Urinary bladder (tissue), 4 donors: ENCODE data around the gene KDM3A. TPM values are rescaled to one million over a fixed set of nuclear protein-coding genes. Genes with fewer than 3 reads are reported as not detected.
"Not testable (repeated sequence)": the region's sequence is repeated elsewhere in the genome, so short reads cannot be mapped to it uniquely, and the experiment has no call there.

Source experiments
- DNase-seq: peaks from one replicate; pipeline ENCODE4 v3.0.0-alpha.2; 2015; ENCODE audit errors: extremely low spot score
- H3K27ac ChIP-seq: one replicate; pipeline ENCODE4 v1.5.1; 2013; ENCODE audit warnings: low read depth, mild to moderate bottlenecking, moderate library complexity
- H3K36me3 ChIP-seq: one replicate; pipeline ENCODE4 v1.6.1; 2013; ENCODE audit warnings: mild to moderate bottlenecking, moderate library complexity; ENCODE audit not compliant: insufficient read depth
- H3K4me1 ChIP-seq: one replicate; pipeline ENCODE4 v1.6.1; 2013; ENCODE audit warnings: mild to moderate bottlenecking, moderate library complexity; ENCODE audit not compliant: insufficient read depth
- H3K4me3 ChIP-seq: one replicate; pipeline ENCODE4 v1.5.1; 2013; ENCODE audit warnings: low read depth, low read length
- WGBS: extraction: QIAGEN DNeasy Blood & Tissue Kit; methylation state at CpG from one replicate; pipeline ENCODE4 v1.1.7; 2013; 5-methylcytosine and 5-hydroxymethylcytosine counted together
- polyA plus RNA-seq: library from polyadenylated mRNA; stranded (reverse); fragments of 200-250 nt; gene quantifications from one replicate; pipeline ENCODE4 v1.2.3, GENCODE V29; 2013
- total RNA-seq: library from RNA; depleted of rRNA; stranded (reverse); fragments of >200 nt; gene quantifications from one replicate; pipeline ENCODE4 v1.2.3, GENCODE V29; 2014
- donor health status: healthy with polysubstance abuse.
- donor health status: healthy.

The KDM3A gene
- total and polyA plus RNA-seq, 2 donors = 30.2 to 72.6 TPM

DNA sequence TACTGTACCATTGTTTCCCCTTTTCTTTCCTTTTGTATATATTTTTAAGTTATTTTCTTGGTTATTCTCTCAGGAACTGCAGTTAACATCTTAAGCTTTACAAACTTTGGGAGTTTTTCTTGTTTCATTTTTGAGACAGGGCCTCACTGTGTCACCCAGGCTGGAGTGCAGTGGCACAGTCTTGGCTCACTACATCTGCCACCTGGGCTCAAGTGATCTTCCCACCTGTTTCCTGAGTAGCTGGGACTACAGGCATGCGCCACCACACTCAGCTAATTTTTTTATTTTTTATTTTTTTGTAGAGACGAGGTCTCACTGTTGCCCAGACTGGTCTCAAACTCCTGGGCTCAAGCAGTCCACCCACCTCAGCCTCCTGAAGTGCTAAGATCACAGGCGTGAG is 55.2 kb downstream of the KDM3A start:
- not testable (repeated sequence) for H3K4me3 ChIP-seq, DNase-seq, H3K36me3 ChIP-seq, H3K27ac ChIP-seq, H3K4me1 ChIP-seq
- WGBS = 89% methylated on average over 3 of the region's 3 CpGs

DNA sequence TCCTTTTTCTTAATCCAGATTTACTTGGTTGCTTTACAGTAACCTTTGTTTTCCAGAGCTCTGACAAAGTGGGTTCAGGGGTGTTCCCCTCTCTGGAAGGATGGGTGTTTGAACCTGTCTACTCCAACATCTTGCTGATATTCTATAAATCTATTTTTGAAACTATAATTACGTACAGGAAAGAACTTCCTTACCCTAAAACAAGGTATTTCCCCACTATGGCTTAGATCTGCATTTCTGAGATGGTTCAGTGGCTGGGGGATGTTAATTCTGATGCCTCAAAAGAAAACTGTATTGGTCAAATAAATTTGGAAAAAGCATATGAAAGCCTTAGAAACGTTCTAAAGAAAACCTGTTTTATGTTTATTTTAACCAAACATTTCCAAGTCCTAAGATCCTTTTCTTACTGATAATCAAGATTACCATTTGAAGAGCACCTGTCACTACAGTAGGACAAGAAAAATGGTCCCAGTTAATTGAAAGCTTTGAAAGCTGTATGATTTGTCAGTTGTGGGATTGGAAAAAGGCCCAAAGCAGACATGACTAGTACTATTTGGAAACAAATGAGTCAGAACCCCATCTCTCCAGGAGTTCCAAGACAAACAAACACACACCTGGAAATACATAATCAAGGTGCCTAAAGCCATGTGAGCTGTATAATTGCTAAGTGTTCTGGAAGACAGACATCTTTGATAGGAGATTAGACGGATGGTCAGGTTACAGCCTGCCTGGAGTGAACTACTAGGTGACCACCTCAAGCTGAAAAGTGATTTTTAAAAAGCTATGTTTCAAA is 57.5 kb downstream of the KDM3A start:
- Histone ChIP-seq H3K4me3 (no peak overlapping the region), H3K36me3 (peaks cover 2% of the 10 kb centered on the region), H3K27ac (no peak overlapping the region), H3K4me1 (no peaks in the 10 kb centered on the region)
- WGBS = 78% methylated on average over 3 of the region's 3 CpGs
- DNase-seq = no peak

DNA sequence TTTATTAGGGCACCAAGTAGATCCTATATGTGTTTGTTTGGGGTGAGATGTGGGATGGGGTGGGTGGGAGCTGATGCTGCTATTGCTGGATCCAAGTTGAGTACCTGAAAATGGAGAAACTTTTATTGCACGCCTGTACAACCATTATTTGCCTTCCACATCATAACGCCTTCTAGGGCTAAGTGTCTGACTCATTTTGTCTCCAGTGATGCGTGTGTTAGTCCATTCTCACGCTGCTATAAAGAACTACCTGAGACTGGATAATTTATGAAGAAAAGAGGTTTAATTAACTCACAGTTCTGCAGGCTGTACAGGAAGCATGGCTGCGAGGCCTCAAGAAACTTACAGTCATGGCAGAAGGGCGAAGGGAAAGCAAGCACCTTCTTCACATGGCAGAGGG is 58.2 kb downstream of the KDM3A start:
- no peaks in the 10 kb centered on the region for H3K4me1 ChIP-seq
- WGBS = 97% methylated on average over 6 of the region's 6 CpGs
- no peak overlapping the region for H3K27ac ChIP-seq
- peaks cover 2% of the 10 kb centered on the region for H3K36me3 ChIP-seq
- H3K4me3 ChIP-seq = no peak overlapping the region
- DNase-seq = no peak

DNA sequence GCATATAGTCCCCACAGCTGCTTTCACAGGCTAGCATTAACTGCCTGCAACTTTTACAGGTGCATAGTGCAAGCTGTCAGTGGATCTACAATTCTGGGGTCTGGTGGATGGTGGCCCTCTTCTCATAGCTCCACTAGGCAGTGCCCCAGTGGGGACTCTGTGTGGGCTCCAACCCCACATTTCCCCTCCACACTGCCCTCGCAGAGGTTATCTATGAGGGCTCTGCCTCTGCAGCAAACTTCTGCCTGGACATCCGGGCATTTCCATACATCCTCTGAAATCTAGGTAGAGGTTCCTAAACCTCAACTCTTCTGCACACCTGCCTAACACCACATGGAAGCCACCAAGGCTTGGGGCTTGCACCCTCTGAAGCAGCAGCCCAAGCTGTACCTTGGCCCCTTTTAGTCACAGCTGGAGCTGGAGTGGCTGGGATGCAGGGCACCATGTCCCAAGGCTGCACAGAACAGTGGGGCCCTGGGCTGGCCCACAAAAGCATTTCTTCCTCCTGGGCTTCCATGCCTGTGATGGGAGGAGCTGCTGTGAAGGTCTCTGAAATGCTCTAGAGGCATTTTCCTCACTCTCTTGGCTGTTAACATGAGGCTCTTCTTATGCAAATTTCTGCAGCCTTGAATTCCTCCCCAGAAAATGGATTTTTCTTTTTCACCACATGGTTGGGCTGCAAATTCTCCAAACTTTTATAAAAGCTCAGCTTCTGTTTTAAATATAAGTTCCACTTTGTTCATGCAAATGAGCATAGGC is 59.3 kb downstream of the KDM3A start:
- Histone ChIP-seq H3K4me1 (no peaks in the 10 kb centered on the region), H3K27ac (no peak overlapping the region), H3K4me3 (no peak overlapping the region), H3K36me3 (peaks cover 4% of the 10 kb centered on the region)
- 97% methylated on average over 2 of the region's 2 CpGs for WGBS
- no peak for DNase-seq

DNA sequence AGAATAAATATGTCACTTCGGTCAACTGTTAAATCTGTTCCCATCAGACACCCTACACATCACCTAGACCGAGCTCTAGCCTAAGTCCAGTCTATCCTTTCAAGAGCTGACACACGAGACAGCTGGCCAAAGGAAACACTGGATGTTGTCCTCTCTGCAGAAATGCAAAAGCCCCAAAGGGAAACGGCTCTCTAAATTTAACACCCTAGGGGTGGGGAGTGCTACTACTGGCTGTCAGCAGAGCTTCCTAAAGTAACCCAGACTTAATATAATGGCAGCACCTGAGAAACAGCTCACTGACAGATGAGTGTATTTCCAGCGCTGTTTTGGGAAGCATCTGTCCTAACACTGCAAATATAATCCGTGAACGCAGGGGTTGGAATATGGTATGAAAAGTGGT is 66.4 kb downstream of the KDM3A start:
- H3K27ac ChIP-seq = no peak overlapping the region
- peaks cover 2% of the 10 kb centered on the region for H3K36me3 ChIP-seq
- no peaks in the 10 kb centered on the region for H3K4me1 ChIP-seq
- no peak for DNase-seq
- no peak overlapping the region for H3K4me3 ChIP-seq
- WGBS = 90% methylated on average over 7 of the region's 7 CpGs

DNA sequence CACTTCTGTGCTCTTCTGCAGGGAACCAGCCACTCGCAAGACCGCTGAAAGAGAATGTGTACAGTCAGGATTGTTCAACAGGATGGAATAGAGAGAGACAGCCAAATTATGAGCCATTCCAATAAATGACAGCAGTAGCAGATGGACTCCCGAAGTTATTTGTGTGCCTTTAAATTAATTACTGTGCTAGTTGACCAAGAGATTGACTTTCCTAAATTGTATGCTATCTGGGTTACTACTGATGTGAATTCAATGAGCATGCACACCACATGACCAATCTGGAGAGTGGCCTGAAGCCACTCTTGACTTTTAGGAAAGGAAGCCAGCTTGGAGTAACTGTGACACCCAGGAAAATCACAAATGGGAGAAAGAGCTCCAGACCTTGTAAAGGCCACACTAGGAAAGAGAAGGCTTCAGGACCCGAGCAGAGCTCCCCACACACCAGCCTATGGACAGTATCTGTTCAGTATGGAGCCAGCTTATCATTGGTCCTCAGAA is 69.3 kb downstream of the KDM3A start:
- H3K4me1 ChIP-seq = no peaks in the 10 kb centered on the region
- H3K4me3 ChIP-seq = no peak overlapping the region
- H3K36me3 ChIP-seq = no peaks in the 10 kb centered on the region
- 97% methylated on average over 4 of the region's 4 CpGs for WGBS
- no peak for DNase-seq
- H3K27ac ChIP-seq = no peak overlapping the region

DNA sequence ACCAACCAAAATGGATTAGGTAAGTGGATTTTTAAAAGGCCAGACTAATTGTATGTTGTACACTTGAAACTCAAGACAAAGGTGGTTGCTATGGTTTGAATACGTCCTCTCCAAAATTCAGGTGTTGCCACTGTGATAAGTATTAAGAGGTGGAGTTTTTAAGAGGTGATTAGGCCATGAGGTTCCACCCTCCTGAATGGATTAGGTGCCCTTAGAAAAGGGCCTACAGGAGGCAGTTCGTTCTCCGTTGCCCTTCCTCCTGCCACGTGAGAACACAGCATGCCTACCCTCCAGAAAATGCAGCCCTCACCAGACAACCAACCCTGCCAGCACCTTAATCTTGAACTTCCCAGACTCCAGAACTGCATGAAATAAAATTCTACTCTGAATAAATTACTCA is 70.9 kb downstream of the KDM3A start:
- Histone ChIP-seq H3K4me1 (no peaks in the 10 kb centered on the region), H3K4me3 (no peak overlapping the region), H3K27ac (peak overlapping the region; percentile 23), H3K36me3 (no peaks in the 10 kb centered on the region)
- DNase-seq = no peak
- WGBS = 85% methylated on average over 4 of the region's 4 CpGs

DNA sequence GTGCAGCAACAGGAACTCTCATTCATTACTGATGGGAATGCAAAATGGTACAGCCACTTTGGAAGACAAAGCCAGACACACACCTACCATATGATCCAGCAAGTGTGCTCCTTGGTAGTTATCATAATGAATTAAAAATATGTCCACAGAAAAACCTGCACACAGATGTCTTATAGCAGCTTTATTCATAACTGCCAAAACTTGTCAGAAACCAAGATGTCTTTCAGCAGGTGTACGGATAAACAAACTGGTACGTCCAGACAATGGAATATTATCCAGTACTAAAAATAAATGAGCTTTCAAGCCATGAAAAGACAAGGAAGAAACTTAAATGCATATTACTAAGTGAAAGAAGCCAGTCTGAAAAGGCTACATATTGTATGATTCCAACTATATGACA is 71.7 kb downstream of the KDM3A start:
- Histone ChIP-seq H3K27ac (no peak overlapping the region), H3K4me1 (no peaks in the 10 kb centered on the region), H3K36me3 (no peaks in the 10 kb centered on the region), H3K4me3 (no peak overlapping the region)
- DNase-seq = no peak
- 73% methylated on average over 2 of the region's 2 CpGs for WGBS

DNA sequence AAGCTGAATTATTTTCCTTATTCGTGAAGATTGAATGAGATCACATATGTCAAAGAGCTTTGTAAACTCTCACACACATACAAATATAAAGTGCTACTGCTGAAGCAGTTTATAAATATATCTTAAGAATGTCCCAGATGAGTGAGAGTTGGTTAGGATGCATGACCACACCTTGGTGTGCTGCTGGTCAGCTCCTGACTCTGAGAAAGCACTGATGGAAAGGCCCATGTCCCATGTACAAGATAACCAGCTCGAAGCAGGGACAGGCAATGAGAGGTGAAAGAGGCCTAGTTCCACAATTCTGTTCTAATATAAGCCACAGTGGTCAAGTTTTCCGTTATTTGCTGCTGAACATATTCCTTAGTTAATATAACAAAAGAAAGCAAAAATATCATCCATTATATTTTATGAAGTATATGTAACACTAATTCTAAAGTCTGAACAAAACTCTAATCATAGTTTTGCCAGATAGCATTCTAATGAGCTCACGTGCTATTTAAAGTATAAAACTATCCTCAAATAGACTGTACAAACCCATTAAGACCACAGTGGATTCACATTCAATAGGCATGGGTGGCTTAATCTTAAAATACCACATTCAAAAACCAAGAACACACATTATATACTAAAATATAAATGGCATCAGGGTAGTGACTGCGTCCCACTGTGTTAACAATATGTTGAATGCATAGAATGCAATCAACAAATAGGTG is 72.9 kb downstream of the KDM3A start:
- 84% methylated on average over 5 of the region's 5 CpGs for WGBS
- Histone ChIP-seq H3K27ac (no peak overlapping the region), H3K4me3 (no peak overlapping the region), H3K36me3 (no peaks in the 10 kb centered on the region), H3K4me1 (no peaks in the 10 kb centered on the region)
- DNase-seq = no peak

DNA sequence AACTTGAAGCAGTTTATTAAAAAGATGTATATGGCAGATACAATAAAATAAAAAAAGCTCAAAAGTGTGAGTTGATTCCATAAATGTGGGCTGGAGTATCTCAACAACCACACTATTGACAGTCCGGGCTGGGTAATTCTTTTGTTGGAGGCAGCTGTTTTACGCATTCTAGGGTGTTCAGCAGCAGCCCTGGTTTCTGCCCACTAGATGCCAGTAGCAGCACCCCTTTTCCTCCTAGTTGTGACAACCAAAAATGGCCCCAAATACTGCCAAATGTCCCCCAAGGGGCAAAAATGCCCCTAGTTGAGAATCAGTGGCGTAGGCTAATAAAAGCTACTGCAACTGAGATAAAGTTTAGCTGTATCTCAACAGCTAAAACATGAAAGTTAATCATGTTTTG is 77.3 kb downstream of the KDM3A start:
- Histone ChIP-seq H3K27ac (no peak overlapping the region), H3K4me1 (no peaks in the 10 kb centered on the region), H3K4me3 (no peak overlapping the region), H3K36me3 (no peaks in the 10 kb centered on the region)
- DNase-seq = no peak
- 71% methylated on average over 3 of the region's 3 CpGs for WGBS

DNA sequence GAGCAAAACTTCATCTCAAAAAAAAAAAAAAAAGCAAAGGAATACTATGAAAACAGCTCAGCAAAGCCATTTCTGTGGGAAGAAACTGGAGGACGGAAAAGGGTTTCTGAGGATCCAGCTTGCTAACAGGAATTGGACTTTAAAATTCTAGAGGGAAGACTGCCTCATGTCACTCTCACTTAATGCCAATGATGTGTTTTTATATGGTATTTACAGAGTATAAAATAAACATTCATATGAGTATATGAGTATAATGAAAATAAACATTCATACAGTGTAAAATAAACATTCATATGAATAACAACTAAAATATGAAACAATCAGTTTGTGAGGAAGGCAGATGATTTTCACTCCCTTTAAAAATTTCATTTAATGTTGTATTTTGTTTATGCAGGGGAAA is 78.2 kb downstream of the KDM3A start:
- 83% methylated on average over 1 of the region's 1 CpG for WGBS
- DNase-seq = no peak

DNA sequence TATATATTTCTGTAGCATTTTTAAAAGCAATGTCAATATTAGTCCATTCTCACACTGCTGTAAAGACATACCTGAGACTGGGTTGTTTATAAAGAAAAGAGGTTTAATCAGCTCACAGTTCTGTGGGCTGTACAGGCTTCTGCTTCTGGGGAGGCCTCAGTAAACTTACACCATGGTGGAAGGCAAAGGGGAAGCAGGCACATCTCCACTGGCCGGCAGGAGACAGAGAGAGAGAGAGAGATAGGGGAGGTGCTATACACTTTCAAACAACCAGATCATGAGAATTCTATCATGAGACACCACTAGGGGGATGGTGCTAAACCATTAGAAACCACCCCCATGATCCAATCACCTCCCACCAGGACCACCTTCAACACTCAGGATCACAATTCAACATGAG is 79.0 kb downstream of the KDM3A start:
- Histone ChIP-seq H3K27ac (no peak overlapping the region), H3K4me1 (no peaks in the 10 kb centered on the region), H3K36me3 (no peaks in the 10 kb centered on the region), H3K4me3 (no peak overlapping the region)
- DNase-seq = no peak
- 93% methylated on average over 1 of the region's 1 CpG for WGBS

More for the DNA sequence above, 78.2 kb downstream of the KDM3A start:
- Histone ChIP-seq H3K27ac (no peak overlapping the region), H3K36me3 (no peaks in the 10 kb centered on the region), H3K4me3 (no peak overlapping the region), H3K4me1 (no peaks in the 10 kb centered on the region)

DNA sequence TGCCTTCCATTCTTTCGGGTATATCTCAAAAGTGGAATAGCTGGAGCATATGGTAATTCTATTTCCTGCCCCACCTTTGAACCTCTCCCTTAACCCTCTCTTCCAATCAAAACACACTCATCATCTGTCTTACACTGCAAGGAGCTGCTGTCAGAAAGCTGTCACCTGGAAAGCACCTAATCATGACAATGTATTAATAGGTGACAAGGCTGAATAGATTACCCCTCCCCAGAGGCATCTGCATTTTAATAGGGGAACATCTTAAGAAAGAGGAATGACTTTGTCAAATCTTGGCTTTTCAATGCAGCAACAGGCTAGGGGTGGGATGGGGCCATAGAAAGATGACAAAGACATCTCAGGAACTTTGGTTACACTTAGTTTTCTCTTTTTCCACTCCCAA is 80.8 kb downstream of the KDM3A start:
- H3K36me3 ChIP-seq = no peaks in the 10 kb centered on the region
- 92% methylated on average over 1 of the region's 1 CpG for WGBS
- no peak for DNase-seq

More for the DNA sequence above, 80.8 kb downstream of the KDM3A start:
- H3K4me3 ChIP-seq = no peak overlapping the region
- H3K4me1 ChIP-seq = no peaks in the 10 kb centered on the region
- H3K27ac ChIP-seq = no peak overlapping the region
